Thyroid gland (tissue), 4 donors: ENCODE results near the gene SRRM5. TPM values are rescaled to one million over a fixed set of nuclear protein-coding genes. Genes with fewer than 3 reads are reported as not detected.
"Not testable (repeated sequence)": the region's sequence is repeated elsewhere in the genome, so short reads cannot be mapped to it uniquely, and the experiment has no call there.

Experiments used
- DNase-seq, 2 donors: peaks; one replicate each; pipeline ENCODE4 v3.0.0-alpha.2; 2019
- H3K27ac ChIP-seq, 3 donors: fragments of 200-600 bp; sonication (generic); 1 replicate in 2 of 3; 2 replicates in 1 of 3; pipeline ENCODE4 v1.5.1; 2016 to 2019; ENCODE audit warnings: mild to moderate bottlenecking in 1 of 3, moderate library complexity in 1 of 3
- H3K27me3 ChIP-seq: fragments of 200-600 bp; sonication (generic); one replicate; pipeline ENCODE4 v1.5.1; 2019
- H3K36me3 ChIP-seq, 2 donors: fragments of 200-600 bp; sonication (generic); one replicate each; pipeline ENCODE4 v1.5.1; 2016 to 2019
- H3K4me1 ChIP-seq, 2 donors: fragments of 200-600 bp; sonication (generic); one replicate each; pipeline ENCODE4 v1.5.1; 2017 to 2019
- H3K4me3 ChIP-seq, 3 donors: fragments of 200-600 bp; sonication (generic); replicated peaks in 1 of 3; 1 replicate in 2 of 3; 2 replicates in 1 of 3; pipeline ENCODE4 v1.5.1; 2016; ENCODE audit warnings: mild to moderate bottlenecking in 1 of 3
- H3K9me3 ChIP-seq: fragments of 200-600 bp; sonication (generic); one replicate; pipeline ENCODE4 v1.5.1; 2017
- CTCF ChIP-seq, 6 experiments: fragments of 200-600 bp in 3 of 6; fragments of 450-650 bp in 3 of 6; sonication (generic) in 3 of 6; IDR thresholded peaks; one replicate each; pipeline ENCODE4 v1.5.1; 2016 to 2019; ENCODE audit warnings: antibody characterized with exemption in 6 of 6, mild to moderate bottlenecking in 2 of 6, inconsistent platforms in 1 of 6, moderate library complexity in 1 of 6
- POLR2A ChIP-seq, 2 donors: fragments of 450-650 bp; IDR thresholded peaks; one replicate each; pipeline ENCODE4 v1.6.1; 2017; ENCODE audit warnings: antibody characterized with exemption in 2 of 2, mild to moderate bottlenecking in 2 of 2, moderate library complexity in 1 of 2
- WGBS, 2 donors: methylation state at CpG; one replicate each; pipeline ENCODE4 v1.1.5; 2017; 5-methylcytosine and 5-hydroxymethylcytosine counted together
- intact Hi-C: fragments of 100-400 bp; cut with DNase I; formaldehyde crosslinking; loops from one replicate; pipeline ENCODE4 v1.15.1; 2023
- total RNA-seq, 4 donors: library from RNA; depleted of rRNA; stranded (reverse); fragments of >200 nt; gene quantifications; one replicate each; pipeline ENCODE4 v1.2.3, GENCODE V29; 2016

The SRRM5 gene
- total RNA-seq, 4 donors from 2014 or later: 0.27 to 1.5 (median 0.59) TPM; not detected in 1

GRCh38 chr19:43633520-43633919, 21.6 kb downstream of the SRRM5 start:
- Histone ChIP-seq H3K4me1 (no peaks in the 10 kb centered on the region), H3K4me3 (no peak overlapping the region), H3K27me3 (no peaks in the 10 kb centered on the region), H3K9me3 (no peaks in the 10 kb centered on the region), H3K27ac (no peak overlapping the region), H3K36me3 (no peaks in the 10 kb centered on the region)
- no peak for DNase-seq
- TF ChIP-seq POLR2A (IDR thresholded peaks at IDR 0.05) (no peak), CTCF (IDR thresholded peaks at IDR 0.05) (no peak)
- intact Hi-C loops: no loop called here
- WGBS, 2 donors: 87% methylated on average over 4 of the region's 4 CpGs

- H3K9me3 ChIP-seq: no peaks in the 10 kb centered on the region
- H3K27ac ChIP-seq: no peak overlapping the region
- intact Hi-C loops: no loop called here
- DNase-seq: no peak
- no peaks in the 10 kb centered on the region for H3K36me3 ChIP-seq
- no peaks in the 10 kb centered on the region for H3K4me1 ChIP-seq
- no peaks in the 10 kb centered on the region for H3K27me3 ChIP-seq
- no peak for TF ChIP-seq POLR2A (IDR thresholded peaks at IDR 0.05)
- no peak for TF ChIP-seq CTCF (IDR thresholded peaks at IDR 0.05)
- H3K4me3 ChIP-seq: no peak overlapping the region
- WGBS, 2 donors: 92 to 100% methylated on average over 2 to 5 of the region's 5 CpGs
Measured at GRCh38 chr19:43634068-43634467, 22.2 kb downstream of the SRRM5 start.

- Histone ChIP-seq H3K4me1 (no peaks in the 10 kb centered on the region), H3K9me3 (no peaks in the 10 kb centered on the region), H3K4me3 (no peak overlapping the region), H3K36me3 (no peaks in the 10 kb centered on the region), H3K27ac (no peak overlapping the region), H3K27me3 (no peaks in the 10 kb centered on the region)
- WGBS, 2 donors: 29 to 34% methylated on average over 5 of the region's 5 CpGs
- DNase-seq: no peak
- intact Hi-C loops: no loop called here
- TF ChIP-seq CTCF (IDR thresholded peaks at IDR 0.05) (no peak), POLR2A (IDR thresholded peaks at IDR 0.05) (no peak)
Measured at GRCh38 chr19:43634506-43634871, 22.6 kb downstream of the SRRM5 start.

- no peaks in the 10 kb centered on the region for H3K27me3 ChIP-seq
- H3K27ac ChIP-seq: no peak overlapping the region
- intact Hi-C loops: no loop called here
- no peak for DNase-seq
- H3K36me3 ChIP-seq: no peaks in the 10 kb centered on the region
- no peaks in the 10 kb centered on the region for H3K9me3 ChIP-seq
- H3K4me1 ChIP-seq: peaks cover 1 to 2% of the 10 kb centered on the region in 2 donors
- TF ChIP-seq POLR2A (IDR thresholded peaks at IDR 0.05) (no peak), CTCF (IDR thresholded peaks at IDR 0.05) (no peak)
- no peak overlapping the region for H3K4me3 ChIP-seq
- 24 to 29% methylated on average over 15 to 17 of the region's 17 CpGs for whole genome bisulfite sequencing, 2 donors
Measured at GRCh38 chr19:43634872-43635560, 23.1 kb downstream of the SRRM5 start.

GRCh38 chr19:43635561-43635940, 23.7 kb downstream of the SRRM5 start:
- H3K36me3 ChIP-seq, H3K27me3 ChIP-seq, H3K4me1 ChIP-seq, intact Hi-C loops, H3K9me3 ChIP-seq, H3K4me3 ChIP-seq, DNase-seq, H3K27ac ChIP-seq: not testable (repeated sequence)
- 50 to 67% methylated on average over 2 of the region's 2 CpGs for WGBS, 2 donors
